ENCODE measurements around the gene P2RY11. TPM values are rescaled to one million over a fixed set of nuclear protein-coding genes. Genes with fewer than 3 reads are reported as not detected.

P2RY11 gene
- polyA plus RNA-seq, 3 donors = 3.6 to 10.7 (median 4.3) TPM

DNA sequence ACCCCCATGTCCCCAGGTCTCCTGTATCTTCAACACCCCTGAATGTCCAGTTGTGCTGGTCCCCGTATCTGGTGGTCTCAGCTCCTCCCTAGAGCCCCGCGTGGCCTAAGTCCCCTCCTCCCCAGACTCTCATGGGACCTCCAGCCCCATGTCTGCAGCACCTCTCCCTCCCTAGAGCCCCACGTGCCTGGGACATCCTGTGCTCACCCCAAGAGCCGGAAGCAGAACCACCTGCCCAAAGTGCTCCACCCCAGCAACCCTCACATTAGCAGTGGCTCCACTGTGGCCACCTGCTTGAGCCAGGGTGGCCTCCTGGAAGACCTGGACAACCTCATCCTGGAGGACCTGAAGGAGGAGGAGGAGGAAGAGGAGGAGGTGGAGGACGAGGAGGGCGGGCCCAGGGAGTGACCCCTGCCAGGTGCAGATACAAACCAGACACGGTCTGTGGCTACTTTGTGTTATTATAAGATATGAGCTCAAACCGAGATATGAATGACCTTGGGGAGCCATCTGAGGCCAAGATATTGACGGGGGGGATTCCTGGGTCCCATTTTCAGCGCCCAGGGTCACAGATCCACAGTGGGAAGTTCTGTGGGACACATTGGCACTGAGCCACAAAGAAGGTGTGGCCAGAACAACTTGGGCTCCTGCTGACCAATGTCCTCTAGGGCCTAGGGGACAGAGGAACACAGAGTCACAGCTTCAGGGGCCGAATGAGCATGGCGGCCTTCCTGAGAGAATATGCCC is 19.4 kb upstream of the P2RY11 start:
- 70 to 86% (median 83%) methylated on average over 13 of the region's 13 CpGs for WGBS, 3 donors
- H3K27ac ChIP-seq (ENCODE audit: low read depth, low read length) = no peak overlapping the region

GRCh38 chr19:10092648-10093294 is 18.7 kb upstream of the P2RY11 start:
- no peak overlapping the region for H3K27ac ChIP-seq (ENCODE audit: low read depth, low read length)
- 93 to 97% (median 96%) methylated on average over 9 of the region's 9 CpGs for WGBS, 3 donors

DNA sequence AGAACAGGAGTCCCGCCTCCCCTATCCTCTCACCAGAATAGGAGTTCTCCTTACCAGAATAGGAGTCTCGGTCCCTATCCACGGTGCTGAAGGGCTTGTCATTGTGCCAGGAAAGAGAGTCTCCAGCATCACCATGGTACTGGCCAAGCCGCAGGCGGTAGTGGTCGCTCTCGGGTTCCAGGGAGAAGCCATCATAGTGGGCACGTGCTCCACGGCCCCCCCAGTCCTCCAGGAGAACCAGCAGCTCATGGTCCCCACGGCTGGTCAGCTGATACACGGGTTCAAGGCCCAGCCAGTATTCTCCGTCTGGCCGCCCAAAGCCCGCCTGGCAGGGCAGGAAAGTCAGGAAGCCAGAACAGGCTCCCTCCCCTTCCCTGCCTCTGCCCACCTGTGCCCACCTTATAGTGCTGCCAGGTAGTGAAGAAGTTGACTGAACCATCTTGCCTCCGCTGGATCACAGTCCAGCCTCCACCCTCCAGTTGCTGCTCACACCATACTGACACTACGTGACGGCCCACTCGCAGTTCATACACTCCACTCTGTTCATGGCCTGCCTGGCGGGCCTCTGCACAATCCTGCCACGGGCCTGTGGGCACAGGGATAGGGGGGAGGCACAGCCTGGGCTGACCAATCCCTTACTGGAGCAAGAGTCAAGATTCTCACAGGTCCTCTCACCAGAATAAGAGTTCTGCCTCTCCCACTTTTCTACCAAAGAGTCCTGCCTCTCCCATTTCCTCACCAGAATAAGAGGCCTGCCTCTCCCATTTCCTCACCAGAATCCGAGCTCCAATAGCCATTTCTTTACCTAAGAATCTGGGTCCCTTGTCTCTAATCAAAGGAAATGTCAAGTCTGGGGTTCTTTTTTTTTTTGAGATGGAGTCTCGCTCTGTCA is 18.0 kb upstream of the P2RY11 start:
- WGBS, 3 donors = 90 to 92% (median 91%) methylated on average over 22 of the region's 22 CpGs
- H3K27ac ChIP-seq (ENCODE audit: low read depth, low read length) = no peak overlapping the region

GRCh38 chr19:10095622-10095947 is 15.9 kb upstream of the P2RY11 start:
- H3K27ac ChIP-seq (ENCODE audit: low read depth, low read length) = no peak overlapping the region
- 42 to 47% (median 46%) methylated on average over 7 of the region's 7 CpGs for WGBS, 3 donors

GRCh38 chr19:10095948-10096614 is 15.4 kb upstream of the P2RY11 start:
- H3K27ac ChIP-seq (ENCODE audit: low read depth, low read length) = no peak overlapping the region
- 2 to 4% (median 2%) methylated on average over 79 to 97 of the region's 97 CpGs for WGBS, 3 donors

DNA sequence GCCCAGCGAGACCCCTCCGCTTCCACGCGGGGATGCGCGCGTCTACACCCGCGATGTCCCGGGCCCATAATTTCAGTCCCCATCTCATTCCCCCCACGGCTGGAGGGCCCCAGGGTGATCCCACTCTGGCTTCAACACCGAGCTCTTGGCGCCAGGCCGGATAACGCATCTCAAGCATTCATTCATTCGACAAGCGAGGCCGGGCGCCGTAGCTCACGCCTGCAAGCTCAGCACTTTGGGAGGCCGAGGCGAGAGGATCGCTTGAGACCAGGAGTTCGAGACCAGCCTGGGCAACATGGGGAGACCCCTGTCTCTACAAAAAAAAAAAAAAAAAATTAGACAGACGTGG is 14.9 kb upstream of the P2RY11 start:
- H3K27ac ChIP-seq (ENCODE audit: low read depth, low read length) = no peak overlapping the region

DNA sequence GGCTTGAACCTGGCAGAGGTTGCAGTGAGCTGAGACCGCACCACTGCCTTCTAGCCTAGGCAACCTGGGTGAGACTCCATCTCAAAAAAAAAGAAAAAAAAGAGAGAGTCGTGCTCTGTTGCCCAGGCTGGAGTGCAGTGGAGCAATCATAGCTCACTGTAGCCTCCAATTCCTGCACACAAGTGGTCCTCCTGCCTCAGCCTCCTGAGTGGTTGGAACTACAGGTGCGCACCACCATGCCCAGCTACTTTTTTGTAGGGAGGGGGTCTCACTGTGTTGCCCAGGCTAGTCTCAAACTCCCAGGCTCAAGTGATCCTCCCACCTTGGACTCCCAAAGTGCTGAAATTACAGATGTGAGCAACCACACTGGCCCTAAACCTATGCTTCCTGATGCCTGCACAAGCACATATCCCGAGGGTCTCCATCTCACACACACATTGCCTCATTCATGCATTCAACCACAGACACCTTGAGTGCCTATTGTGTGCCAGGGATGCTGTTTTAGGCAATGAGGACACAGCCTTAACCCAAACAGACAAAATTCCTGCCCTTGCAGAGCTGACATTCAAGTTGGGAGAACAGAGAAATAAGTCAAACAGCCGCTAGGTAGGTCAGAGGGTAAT is 11.2 kb upstream of the P2RY11 start:
- H3K27ac ChIP-seq (ENCODE audit: low read depth, low read length) = no peak overlapping the region

More for the DNA sequence above, 14.9 kb upstream of the P2RY11 start:
- 24 to 52% (median 27%) methylated on average over 16 to 26 of the region's 26 CpGs for WGBS, 3 donors

DNA sequence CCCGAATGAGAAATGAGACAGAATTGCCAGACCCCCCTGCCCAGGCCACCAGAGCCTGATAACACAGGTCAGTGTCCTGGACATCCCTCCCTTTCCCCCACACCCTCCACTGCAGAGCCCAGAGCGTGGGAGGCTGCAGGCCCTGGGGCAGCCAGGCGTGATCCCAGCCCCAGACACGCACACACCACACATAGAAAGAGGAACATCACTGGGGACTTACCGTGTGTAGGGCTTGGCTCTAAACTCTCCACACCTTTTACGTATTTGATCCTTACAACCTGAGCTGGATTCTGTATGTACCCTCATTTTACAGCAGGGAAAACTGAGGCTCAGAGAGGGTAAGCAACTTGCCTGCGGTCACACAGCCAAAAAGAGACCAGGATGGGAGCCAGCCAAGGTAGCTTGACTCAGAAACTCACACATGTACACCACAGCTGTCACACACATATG is 8.7 kb upstream of the P2RY11 start:
- WGBS, 3 donors = 59 to 83% (median 60%) methylated on average over 7 of the region's 7 CpGs
- H3K27ac ChIP-seq (ENCODE audit: low read depth, low read length) = no peak overlapping the region

More for the DNA sequence above, 11.2 kb upstream of the P2RY11 start:
- 82 to 90% (median 88%) methylated on average over 5 of the region's 5 CpGs for WGBS, 3 donors

DNA sequence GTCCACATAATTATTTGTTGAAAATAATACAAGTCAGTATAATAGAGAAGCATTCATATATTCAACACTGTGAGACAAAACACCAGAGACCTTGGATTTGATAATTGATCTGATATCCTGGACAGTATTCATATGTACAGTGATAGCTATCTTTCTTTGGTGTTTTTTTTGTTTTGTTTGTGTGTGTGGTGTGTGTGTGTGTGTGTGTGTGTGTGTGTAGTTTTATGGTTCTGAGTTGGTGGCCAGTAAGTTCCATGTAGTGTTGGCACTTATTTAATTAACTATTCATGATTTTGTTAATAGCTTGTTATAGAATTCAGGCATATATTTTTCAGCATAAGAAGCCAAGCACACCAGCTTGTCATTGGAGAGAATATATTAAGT is 7.4 kb upstream of the P2RY11 start:
- no peak overlapping the region for H3K27ac ChIP-seq (ENCODE audit: low read depth, low read length)

DNA sequence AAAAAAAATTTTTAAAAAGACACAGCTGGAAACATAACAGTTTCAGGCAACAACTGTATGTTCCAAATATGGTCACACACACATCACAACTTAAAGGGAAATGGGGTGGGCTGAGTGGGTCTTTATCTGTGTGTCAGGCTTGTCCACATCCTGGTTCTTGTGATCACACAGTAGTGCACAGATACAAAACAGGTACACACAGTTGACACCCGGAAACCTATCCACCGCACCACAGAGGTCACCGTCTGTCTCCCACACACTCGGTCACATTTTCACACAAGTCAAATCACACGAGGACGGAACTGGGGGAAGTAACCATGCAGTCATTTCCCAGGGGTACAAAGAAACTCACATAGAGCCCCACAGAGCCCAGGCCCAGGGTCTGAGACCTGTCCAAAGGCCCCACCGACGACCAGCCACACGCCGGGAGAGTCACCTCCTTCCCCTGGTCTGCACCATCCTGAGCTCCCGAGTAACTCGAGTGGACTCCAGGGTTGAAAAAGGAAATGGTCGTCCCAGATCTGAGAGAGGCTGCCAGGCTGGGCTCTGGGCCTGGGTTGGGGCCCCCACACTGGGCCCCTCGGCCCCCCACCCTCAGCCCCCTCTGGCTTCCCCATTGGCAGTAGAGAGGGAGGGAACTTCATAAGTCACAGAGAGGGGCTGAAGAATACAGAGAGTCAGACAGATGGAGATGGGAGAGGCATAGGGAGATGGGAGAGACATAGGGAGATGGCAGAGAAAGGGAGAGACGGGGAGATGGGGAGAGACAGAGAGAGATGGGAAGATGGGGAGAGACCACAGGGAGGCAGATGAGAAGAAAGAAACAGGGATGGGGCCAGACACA is 6.6 kb upstream of the P2RY11 start:
- H3K27ac ChIP-seq (ENCODE audit: low read depth, low read length) = no peak overlapping the region
- WGBS, 3 donors = 35 to 64% (median 37%) methylated on average over 15 of the region's 15 CpGs

- WGBS, 3 donors = 21 to 36% (median 32%) methylated on average over 16 of the region's 16 CpGs
- no peak overlapping the region for H3K27ac ChIP-seq (ENCODE audit: low read depth, low read length)
These were observed 5.9 kb upstream of the P2RY11 start for GRCh38 chr19:10105509-10106099.

DNA sequence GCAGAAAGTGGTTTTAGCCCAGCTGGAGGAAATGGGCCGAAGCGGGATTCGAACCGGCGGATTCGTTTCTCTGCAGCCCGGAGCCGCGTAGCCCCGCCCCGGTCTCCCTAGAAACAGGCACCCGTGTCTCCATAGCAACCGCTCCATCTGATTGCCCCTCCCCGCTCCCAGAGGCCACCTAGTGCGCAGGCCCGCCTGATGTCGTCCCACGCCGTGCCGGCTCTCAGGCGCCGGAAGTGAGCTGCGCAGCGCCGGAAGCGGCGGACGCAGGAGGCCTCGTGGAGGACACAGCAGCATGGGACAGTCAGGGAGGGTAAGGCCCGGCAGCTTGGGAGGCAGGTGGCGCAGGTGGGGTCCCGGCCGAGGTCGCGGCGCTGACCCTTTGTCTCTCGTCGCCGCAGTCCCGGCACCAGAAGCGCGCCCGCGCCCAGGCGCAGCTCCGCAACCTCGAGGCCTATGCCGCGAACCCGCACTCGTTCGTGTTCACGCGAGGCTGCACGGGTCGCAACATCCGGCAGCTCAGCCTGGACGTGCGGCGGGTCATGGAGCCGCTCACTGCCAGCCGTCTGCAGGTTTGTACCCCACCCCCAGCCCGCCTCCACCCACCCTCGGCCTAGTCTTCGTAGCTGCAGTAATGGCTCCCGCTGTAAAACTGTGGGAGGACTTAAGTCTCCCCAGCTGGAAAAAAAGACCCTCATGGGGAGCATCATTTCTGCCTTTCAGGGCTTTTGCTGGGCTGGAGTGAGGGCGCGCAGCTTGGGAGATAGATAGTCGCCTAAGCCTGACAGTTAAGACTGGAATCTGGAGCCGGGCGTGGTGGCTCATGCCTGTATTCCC is 5.2 kb upstream of the P2RY11 start, which contains the start of gene PPAN:
PPAN (plus strand) TSS at position 263 of the 837 bp plus-strand sequence; CDS start at position 296, 33 bp downstream.
- peak within 1 kb of the TSS; percentile 76 for H3K27ac ChIP-seq (ENCODE audit: low read depth, low read length)
- WGBS, 3 donors = 1 to 2% (median 2%) methylated on average over 71 of the region's 71 CpGs

DNA sequence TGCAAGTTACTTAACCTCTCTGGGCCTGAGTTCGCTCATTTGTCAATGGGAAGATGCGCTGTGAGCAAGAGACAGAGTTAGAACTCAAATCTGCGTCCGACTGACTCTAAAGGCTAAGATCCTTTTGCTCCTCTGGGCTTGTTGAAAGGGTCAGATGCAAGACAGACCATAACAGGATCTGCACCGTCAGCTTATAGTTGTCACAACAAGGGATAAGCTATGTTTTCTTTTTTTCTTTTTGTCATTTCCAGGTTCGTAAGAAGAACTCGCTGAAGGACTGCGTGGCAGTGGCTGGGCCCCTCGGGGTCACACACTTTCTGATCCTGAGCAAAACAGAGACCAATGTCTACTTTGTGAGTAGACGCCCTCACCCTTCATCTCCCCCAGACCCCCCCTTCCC is 4.2 kb upstream of the P2RY11 start:
- no peak overlapping the region for H3K27ac ChIP-seq (ENCODE audit: low read depth, low read length)
- WGBS, 3 donors = 77 to 78% (median 78%) methylated on average over 10 of the region's 10 CpGs

DNA sequence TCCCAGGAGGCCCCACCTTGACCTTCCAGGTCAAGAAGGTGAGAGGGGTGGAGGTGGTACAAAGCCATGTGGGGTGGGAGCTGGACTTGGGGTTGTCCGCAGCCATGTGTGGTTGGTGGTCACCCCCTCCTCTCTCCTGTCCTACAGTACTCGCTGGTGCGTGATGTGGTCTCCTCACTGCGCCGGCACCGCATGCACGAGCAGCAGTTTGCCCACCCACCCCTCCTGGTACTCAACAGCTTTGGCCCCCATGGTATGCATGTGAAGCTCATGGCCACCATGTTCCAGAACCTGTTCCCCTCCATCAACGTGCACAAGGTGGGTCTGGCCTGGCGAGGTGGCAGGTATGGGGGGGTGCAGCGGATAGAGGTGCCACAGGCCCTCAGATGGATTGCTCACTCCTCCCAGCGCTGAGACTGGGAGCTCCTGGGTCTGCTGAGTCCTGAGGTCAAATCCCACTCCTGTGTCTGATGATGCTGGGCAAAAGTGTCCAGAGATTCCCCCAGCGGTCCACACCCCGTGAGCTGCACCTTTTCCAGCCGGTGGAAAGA is 3.6 kb upstream of the P2RY11 start:
- 93 to 95% (median 94%) methylated on average over 14 of the region's 14 CpGs for WGBS, 3 donors
- H3K27ac ChIP-seq (ENCODE audit: low read depth, low read length) = no peak overlapping the region

GRCh38 chr19:10109528-10109927 is 2.0 kb upstream of the P2RY11 start:
- 89 to 92% (median 92%) methylated on average over 14 of the region's 14 CpGs for WGBS, 3 donors
- no peak overlapping the region for H3K27ac ChIP-seq (ENCODE audit: low read depth, low read length)
